Colonic mucosa (tissue), 4 donors: ENCODE measurements around the gene PPP6R1. TPM values are rescaled to one million over a fixed set of nuclear protein-coding genes. Genes with fewer than 3 reads are reported as not detected.

Experiments
- DNase-seq: peaks from one replicate; pipeline ENCODE4 v3.0.0-alpha.2; 2020
- H3K27ac ChIP-seq: fragments of 200-600 bp; one replicate; pipeline ENCODE4 v1.8.0; 2021
- H3K27me3 ChIP-seq: fragments of 200-600 bp; one replicate; pipeline ENCODE4 v1.8.0; 2021
- H3K36me3 ChIP-seq: fragments of 200-600 bp; one replicate; pipeline ENCODE4 v1.8.0; 2021
- H3K4me1 ChIP-seq: fragments of 200-600 bp; one replicate; pipeline ENCODE4 v1.8.0; 2021; ENCODE audit warnings: mild to moderate bottlenecking
- H3K4me3 ChIP-seq: fragments of 200-600 bp; one replicate; pipeline ENCODE4 v1.8.0; 2021
- H3K9ac ChIP-seq, 2 donors: one replicate each; pipeline ENCODE4 v1.7.0; 2013; ENCODE audit warnings: control low read depth in 2 of 2, low read depth in 2 of 2, low read length in 2 of 2
- H3K9me3 ChIP-seq: fragments of 200-600 bp; one replicate; pipeline ENCODE4 v1.8.0; 2021
- intact Hi-C: fragments of 100-400 bp; cut with DNase I; formaldehyde crosslinking; loops from one replicate; pipeline ENCODE4 v1.14.1; 2022
- total RNA-seq, 2 donors: library from RNA; stranded (reverse); fragmentation: NEBNext Ultra II Directional in 1 of 2; extraction: Animal tissue kit (Norgen Biotek cat#: 25700) in 1 of 2; gene quantifications; one replicate each; pipeline ENCODE4 v1.2.1, GENCODE V29; 2021
- TF ChIP-seq, protein P1 (sequence below): fragments of 200-600 bp; IDR thresholded peaks from one replicate; pipeline ENCODE4 v1.8.0; 2022; ENCODE audit warnings: antibody characterized with exemption, mild to moderate bottlenecking
- donor health status: healthy.
- donor health status: DM: no; HTN: no; CAD: no.
- donor health status: DM: no; HTN: no; CAD: no.

Gene PPP6R1
- total RNA-seq, 2 donors from 2014 or later = 65.1 to 97.2 TPM

DNA sequence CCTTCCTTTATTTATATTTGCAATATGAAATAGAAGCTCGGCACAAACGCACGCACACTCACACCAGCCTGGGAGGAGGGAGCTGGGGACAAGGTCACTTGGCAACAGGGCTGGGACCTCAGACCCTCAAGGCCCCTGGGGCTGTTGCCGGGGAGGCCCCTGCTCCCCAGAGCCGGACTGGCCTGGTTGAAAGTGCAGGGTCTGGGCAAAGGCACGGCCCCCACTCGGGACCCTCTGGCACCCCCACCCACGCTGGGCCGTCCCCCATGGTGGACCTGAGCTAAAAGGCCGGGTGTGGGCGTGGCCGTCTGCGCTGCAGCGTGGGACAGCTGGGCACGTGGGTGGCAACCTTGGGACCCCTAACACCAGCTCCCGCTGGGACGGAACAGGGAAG lies 29.0 kb downstream of the PPP6R1 start:
- Histone ChIP-seq H3K4me1 (no peaks in the 10 kb centered on the region), H3K27ac (no peak overlapping the region)
- TF ChIP-seq, protein P1, sequence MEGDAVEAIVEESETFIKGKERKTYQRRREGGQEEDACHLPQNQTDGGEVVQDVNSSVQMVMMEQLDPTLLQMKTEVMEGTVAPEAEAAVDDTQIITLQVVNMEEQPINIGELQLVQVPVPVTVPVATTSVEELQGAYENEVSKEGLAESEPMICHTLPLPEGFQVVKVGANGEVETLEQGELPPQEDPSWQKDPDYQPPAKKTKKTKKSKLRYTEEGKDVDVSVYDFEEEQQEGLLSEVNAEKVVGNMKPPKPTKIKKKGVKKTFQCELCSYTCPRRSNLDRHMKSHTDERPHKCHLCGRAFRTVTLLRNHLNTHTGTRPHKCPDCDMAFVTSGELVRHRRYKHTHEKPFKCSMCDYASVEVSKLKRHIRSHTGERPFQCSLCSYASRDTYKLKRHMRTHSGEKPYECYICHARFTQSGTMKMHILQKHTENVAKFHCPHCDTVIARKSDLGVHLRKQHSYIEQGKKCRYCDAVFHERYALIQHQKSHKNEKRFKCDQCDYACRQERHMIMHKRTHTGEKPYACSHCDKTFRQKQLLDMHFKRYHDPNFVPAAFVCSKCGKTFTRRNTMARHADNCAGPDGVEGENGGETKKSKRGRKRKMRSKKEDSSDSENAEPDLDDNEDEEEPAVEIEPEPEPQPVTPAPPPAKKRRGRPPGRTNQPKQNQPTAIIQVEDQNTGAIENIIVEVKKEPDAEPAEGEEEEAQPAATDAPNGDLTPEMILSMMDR = no peak

DNA sequence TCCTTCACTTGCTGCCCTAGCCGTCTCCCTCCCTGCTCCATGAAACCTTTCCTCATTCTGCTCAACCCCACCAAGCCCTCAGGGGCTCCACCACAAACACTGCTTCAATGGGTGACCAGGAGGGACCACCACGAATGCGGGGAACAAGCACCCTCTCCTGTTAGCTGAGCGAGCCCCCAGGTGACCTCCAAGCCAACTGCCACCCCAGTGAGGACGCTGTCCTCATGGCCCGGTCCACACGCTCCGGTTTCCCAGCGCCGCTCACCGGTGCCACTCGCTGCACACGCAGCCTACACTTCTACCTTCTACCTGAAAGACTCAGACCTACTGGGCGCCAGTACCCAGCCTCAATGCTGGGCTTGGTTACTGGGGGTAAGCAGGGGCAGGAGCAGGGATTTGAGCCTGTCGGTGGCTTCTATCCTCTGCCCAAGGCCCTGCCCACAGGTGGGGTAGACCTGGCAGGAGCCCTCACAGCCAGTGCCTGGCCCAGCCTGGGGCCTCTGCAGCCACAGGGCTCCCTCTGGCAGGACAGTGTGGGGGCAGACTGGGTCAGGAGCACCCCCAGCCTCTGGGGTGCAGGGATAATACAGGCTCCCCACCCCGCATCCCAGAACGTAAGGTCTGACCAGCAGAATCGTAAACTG lies 29.6 kb downstream of the PPP6R1 start:
- TF ChIP-seq, protein P1 = no peak

More for the DNA sequence above, 29.0 kb downstream of the PPP6R1 start:
- no peaks in the 10 kb centered on the region for H3K27me3 ChIP-seq
- no peak overlapping the region for H3K9ac ChIP-seq
- no peak for DNase-seq
- H3K9me3 ChIP-seq = no peaks in the 10 kb centered on the region
- H3K4me3 ChIP-seq = no peak overlapping the region
- intact Hi-C loops = no loop called here
- peaks cover 13% of the 10 kb centered on the region for H3K36me3 ChIP-seq

DNA sequence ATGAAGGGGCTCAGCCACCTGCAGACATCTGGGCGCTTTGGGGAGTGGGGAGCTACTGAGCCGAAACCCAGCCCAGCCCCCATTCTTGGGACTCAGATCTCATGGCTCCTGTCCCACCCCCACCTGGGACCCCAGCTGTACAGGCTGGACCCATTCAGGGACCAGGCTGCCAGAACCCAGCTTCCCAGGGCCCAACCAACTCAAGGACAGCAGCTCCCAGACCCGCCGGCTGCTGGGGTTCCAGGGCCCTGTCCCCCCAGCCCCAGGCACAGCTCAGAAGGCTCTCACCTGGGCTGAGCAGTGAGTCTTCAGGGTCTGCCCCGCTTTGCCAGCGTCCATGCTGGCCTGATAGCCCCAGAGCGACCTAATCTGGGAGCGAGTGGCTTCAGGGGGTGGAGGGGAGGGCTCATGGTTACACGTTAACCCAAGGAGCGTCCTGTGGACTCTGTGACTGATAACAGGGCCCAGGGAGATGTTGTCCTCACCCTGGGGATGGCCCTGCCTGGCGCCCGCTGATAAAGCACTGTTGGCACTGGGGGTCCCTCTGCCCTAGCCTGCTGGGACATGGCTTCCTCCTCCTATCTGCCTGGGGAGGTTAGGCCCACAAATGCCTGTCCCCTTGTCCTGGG lies 30.3 kb downstream of the PPP6R1 start, which contains the start of gene TMEM86B:
TMEM86B (minus strand) TSS at position 361 of the 629 bp plus-strand sequence; CDS start at position 339, 22 bp downstream.
- H3K4me1 ChIP-seq = no peaks in the 10 kb centered on the region
- no peak within 1 kb of the TSS for H3K9ac ChIP-seq
- H3K9me3 ChIP-seq = no peaks in the 10 kb centered on the region
- no peak within 1 kb of the TSS for H3K27ac ChIP-seq
- no peak for DNase-seq
- no peak within 1 kb of the TSS for H3K4me3 ChIP-seq
- H3K36me3 ChIP-seq = peaks cover 13% of the 10 kb centered on the region
- intact Hi-C loops = no loop called here
- no peaks in the 10 kb centered on the region for H3K27me3 ChIP-seq
- TF ChIP-seq, protein P1 = no peak

More for the DNA sequence above, 29.6 kb downstream of the PPP6R1 start:
- Histone ChIP-seq H3K27ac (no peak overlapping the region), H3K36me3 (peaks cover 13% of the 10 kb centered on the region), H3K9me3 (no peaks in the 10 kb centered on the region), H3K9ac (no peak overlapping the region), H3K4me1 (no peaks in the 10 kb centered on the region), H3K4me3 (no peak overlapping the region), H3K27me3 (no peaks in the 10 kb centered on the region)
- intact Hi-C loops = no loop called here
- no peak for DNase-seq

DNA sequence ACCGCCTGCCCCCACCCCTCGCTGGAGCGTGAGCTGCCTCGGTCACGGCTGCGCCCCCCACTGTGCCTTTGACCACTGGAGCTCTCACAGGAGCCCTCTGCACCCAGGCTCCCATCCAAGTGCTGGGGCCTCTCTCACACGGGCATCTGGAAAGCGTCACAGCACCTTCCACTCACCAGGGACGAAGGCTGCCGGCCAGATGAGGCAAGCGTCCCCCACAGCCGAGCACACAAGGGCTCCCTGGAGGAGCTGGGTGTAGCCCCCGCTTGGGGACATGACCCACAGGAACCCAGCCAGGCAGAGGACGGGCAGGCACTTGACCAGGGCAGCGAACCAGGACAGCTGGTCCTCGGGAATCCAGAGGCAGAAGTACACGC lies 30.8 kb downstream of the PPP6R1 start:
- Histone ChIP-seq H3K4me3 (no peak overlapping the region), H3K27ac (no peak overlapping the region), H3K36me3 (peaks cover 13% of the 10 kb centered on the region), H3K9me3 (no peaks in the 10 kb centered on the region), H3K9ac (no peak overlapping the region), H3K4me1 (no peaks in the 10 kb centered on the region), H3K27me3 (no peaks in the 10 kb centered on the region)
- TF ChIP-seq, protein P1 = no peak
- intact Hi-C loops = no loop called here
- no peak for DNase-seq

DNA sequence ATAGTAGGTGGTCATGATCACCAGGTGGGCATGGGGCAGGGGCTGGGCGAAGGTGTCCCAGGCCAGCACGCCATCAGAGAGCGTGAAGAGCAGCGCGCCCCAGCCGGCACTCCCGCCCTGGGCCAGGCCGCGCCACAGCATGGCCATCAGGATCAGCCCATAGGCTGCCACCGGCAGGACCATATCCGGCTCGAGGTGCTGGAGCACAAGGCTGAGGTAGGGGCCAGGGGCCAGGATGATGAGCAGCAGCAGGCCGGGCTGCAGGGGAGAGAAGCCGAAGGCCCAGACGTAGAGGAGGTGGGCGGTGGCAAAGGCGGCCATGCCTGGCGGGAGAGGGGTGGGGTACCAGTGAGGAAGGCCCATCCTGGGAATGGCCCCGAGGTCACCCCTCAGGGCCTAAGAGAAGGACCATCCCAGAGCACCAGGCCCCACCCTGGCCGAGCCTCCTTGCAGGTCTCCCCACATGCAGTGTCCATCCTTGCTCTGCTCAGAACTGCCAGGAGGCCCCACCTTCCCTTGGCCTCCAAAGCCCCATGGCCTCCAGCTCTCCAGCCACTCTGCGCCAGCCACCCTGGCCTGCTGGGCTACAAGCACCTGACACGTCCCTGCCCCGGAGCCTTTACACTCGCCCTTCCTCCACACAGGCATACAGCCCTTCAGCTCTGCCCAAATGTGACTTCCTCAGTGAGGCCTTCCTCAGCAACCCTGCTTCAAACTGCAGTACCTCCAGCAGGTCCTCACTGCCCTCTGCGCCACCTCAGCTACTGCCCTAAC lies 31.4 kb downstream of the PPP6R1 start:
- Histone ChIP-seq H3K27me3 (no peaks in the 10 kb centered on the region), H3K4me1 (no peaks in the 10 kb centered on the region), H3K27ac (no peak overlapping the region), H3K36me3 (peaks cover 13% of the 10 kb centered on the region), H3K4me3 (no peak overlapping the region), H3K9me3 (no peaks in the 10 kb centered on the region), H3K9ac (no peak overlapping the region)
- TF ChIP-seq, protein P1 = no peak
- DNase-seq = no peak
- intact Hi-C loops = no loop called here
